OCI-LY7 (cell line): Measurements from ENCODE around the gene ABCA5.

Experiments used
- CTCF ChIP-seq: fragments of 200-600 bp; sonication (generic); conservative IDR thresholded peaks from 2 replicates; pipeline ENCODE4 v1.5.1; 2014; ENCODE audit warnings: mild to moderate bottlenecking, antibody characterized with exemption, low read length, moderate library complexity, mixed read lengths
- EZH2phosphoT487 ChIP-seq: fragments of 200-600 bp; sonication (generic); IDR thresholded peaks from 2 replicates; pipeline ENCODE4 v1.6.1; 2018; ENCODE audit warnings: low read depth, borderline replicate concordance, mild to moderate bottlenecking, mixed run types, antibody characterized with exemption, low read length, moderate library complexity, mixed read lengths

GRCh38 chr17:69320908-69321238 is 6.1 kb downstream of the ABCA5 start:
- TF ChIP-seq CTCF, result no peak
- TF ChIP-seq EZH2phosphoT487, result no peak
